GM12873 (cell line): ENCODE measurements around the gene NEK10.

Experiments
- CTCF ChIP-seq: IDR thresholded peaks from 2 replicates; pipeline ENCODE4 v1.5.1; 2012; ENCODE audit warnings: low read depth, mild to moderate bottlenecking, moderate library complexity, low read length, control low read depth; ENCODE audit not compliant: insufficient read depth; ENCODE audit errors: missing control alignments

NEK10 gene

GRCh38 chr3:27335571-27335970 is 33.6 kb downstream of the NEK10 start:
- no peak for TF ChIP-seq CTCF

- TF ChIP-seq CTCF = no peak
These were observed 35.3 kb downstream of the NEK10 start for GRCh38 chr3:27333843-27334242.

GRCh38 chr3:27326629-27327545 is 42.3 kb downstream of the NEK10 start:
- no peak for TF ChIP-seq CTCF

GRCh38 chr3:27326202-27326601 is 43.0 kb downstream of the NEK10 start:
- no peak for TF ChIP-seq CTCF

- TF ChIP-seq CTCF = peak; percentile 41
These were observed 43.8 kb downstream of the NEK10 start for GRCh38 chr3:27325419-27325818.

- no peak for TF ChIP-seq CTCF
These were observed 44.5 kb downstream of the NEK10 start for GRCh38 chr3:27324686-27325085.

- TF ChIP-seq CTCF = no peak
These were observed 46.1 kb downstream of the NEK10 start for GRCh38 chr3:27323087-27323570.
